GM18502 (cell line): ENCODE measurements around the gene ERBB2.

ENCODE experiments used
- ATAC-seq: cut with Tn5 transposase; IDR thresholded peaks from one replicate; pipeline ENCODE4 v1.9.1; 2021; ENCODE audit warnings: mild to moderate bottlenecking; ENCODE audit not compliant: unreplicated experiment, poor library complexity

ERBB2 gene

GRCh38 chr17:39699818-39700147 is at the start of gene ERBB2:
TSS of gene ERBB2 (plus strand) at chr17:39700064. CDS start at chr17:39700239, 175 bp downstream.
- no peak for ATAC-seq

GRCh38 chr17:39650121-39650579 is 49.7 kb upstream of the ERBB2 start:
- no peak for ATAC-seq

- ATAC-seq, result no peak
Observed at GRCh38 chr17:39651923-39652586, 47.8 kb upstream of the ERBB2 start.

- no peak for ATAC-seq
Observed at GRCh38 chr17:39652587-39653315, 47.1 kb upstream of the ERBB2 start.

GRCh38 chr17:39653316-39653661 is 46.6 kb upstream of the ERBB2 start:
- ATAC-seq, result no peak

GRCh38 chr17:39653662-39654331 is 46.1 kb upstream of the ERBB2 start:
- ATAC-seq, result no peak

GRCh38 chr17:39655105-39655504 is 44.8 kb upstream of the ERBB2 start:
- ATAC-seq, result no peak

GRCh38 chr17:39658346-39658745 is 41.5 kb upstream of the ERBB2 start:
- no peak for ATAC-seq

GRCh38 chr17:39658760-39659159 is 41.1 kb upstream of the ERBB2 start:
- no peak for ATAC-seq

- ATAC-seq, result no peak
Observed at GRCh38 chr17:39659279-39660010, 40.4 kb upstream of the ERBB2 start.

GRCh38 chr17:39660011-39660360 is 39.9 kb upstream of the ERBB2 start:
- ATAC-seq, result no peak

- no peak for ATAC-seq
Observed at GRCh38 chr17:39660397-39661385, 39.2 kb upstream of the ERBB2 start.

- ATAC-seq, result no peak
Observed at GRCh38 chr17:39661744-39662541, 37.9 kb upstream of the ERBB2 start.

GRCh38 chr17:39662551-39663339 is 37.1 kb upstream of the ERBB2 start:
- ATAC-seq, result no peak

GRCh38 chr17:39663340-39663687 is 36.5 kb upstream of the ERBB2 start:
- ATAC-seq, result no peak

- ATAC-seq, result no peak
Observed at GRCh38 chr17:39663688-39664580, 35.9 kb upstream of the ERBB2 start.
